ENCODE results near the gene HPD.

DNA sequence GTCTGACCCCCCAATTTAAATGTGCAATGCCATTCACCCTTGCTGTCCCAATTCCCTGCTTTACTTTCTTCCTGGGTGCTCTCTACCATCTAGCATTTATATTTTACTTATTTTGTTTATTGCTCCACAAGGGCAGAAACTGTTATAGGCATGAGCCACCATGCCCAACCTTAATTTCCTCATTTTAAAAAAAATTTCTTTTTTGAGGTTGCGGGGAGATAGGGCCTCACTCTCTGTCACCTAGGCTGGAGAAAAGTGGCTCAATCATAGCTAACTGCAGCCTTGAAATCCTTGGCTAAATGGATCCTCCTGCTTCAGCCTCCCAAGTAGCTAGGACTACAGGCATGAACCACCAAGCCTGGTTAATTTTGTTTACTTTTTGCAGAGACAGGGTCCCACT lies 13.0 kb downstream of the HPD start:
- TF ChIP-seq, protein P1, sequence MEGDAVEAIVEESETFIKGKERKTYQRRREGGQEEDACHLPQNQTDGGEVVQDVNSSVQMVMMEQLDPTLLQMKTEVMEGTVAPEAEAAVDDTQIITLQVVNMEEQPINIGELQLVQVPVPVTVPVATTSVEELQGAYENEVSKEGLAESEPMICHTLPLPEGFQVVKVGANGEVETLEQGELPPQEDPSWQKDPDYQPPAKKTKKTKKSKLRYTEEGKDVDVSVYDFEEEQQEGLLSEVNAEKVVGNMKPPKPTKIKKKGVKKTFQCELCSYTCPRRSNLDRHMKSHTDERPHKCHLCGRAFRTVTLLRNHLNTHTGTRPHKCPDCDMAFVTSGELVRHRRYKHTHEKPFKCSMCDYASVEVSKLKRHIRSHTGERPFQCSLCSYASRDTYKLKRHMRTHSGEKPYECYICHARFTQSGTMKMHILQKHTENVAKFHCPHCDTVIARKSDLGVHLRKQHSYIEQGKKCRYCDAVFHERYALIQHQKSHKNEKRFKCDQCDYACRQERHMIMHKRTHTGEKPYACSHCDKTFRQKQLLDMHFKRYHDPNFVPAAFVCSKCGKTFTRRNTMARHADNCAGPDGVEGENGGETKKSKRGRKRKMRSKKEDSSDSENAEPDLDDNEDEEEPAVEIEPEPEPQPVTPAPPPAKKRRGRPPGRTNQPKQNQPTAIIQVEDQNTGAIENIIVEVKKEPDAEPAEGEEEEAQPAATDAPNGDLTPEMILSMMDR (IDR thresholded peaks at IDR 0.05): no peak
- TF ChIP-seq POLR2A (IDR thresholded peaks at IDR 0.05) (no peak), EP300 (IDR thresholded peaks at IDR 0.05) (no peak)
